Kidney (tissue), 14 donors: Measurements from ENCODE around the gene SLC39A6. TPM values are rescaled to one million over a fixed set of nuclear protein-coding genes. Genes with fewer than 3 reads are reported as not detected.
"Not testable (repeated sequence)": the region's sequence is repeated elsewhere in the genome, so short reads cannot be mapped to it uniquely, and the experiment has no call there.

Source experiments
- DNase-seq, 5 donors: peaks; one replicate each; pipeline ENCODE4 v3.0.0-alpha.2; 2013 to 2020
- FAIRE-seq: peaks from 2 replicates; lab custom pipeline; 2012; peaks lifted over from hg19 to GRCh38; lab: Jason Lieb, UNC
- H3K27ac ChIP-seq, 2 donors: one replicate each; pipeline ENCODE4 v1.7.0; 2013; ENCODE audit warnings: low read depth in 2 of 2, low read length in 2 of 2, inconsistent platforms in 1 of 2
- H3K27me3 ChIP-seq: one replicate; pipeline ENCODE4 v1.7.1; 2013; ENCODE audit warnings: low read length, inconsistent platforms; ENCODE audit not compliant: control insufficient read depth, insufficient read depth
- H3K36me3 ChIP-seq, 3 donors: one replicate each; pipeline versions ENCODE4 v1.7.0 to v1.7.1; 2013; ENCODE audit warnings: low read length in 3 of 3, control low read depth in 1 of 3, inconsistent platforms in 1 of 3; ENCODE audit not compliant: insufficient read depth in 3 of 3, control insufficient read depth in 2 of 3
- H3K4me1 ChIP-seq, 3 donors: one replicate each; pipeline versions ENCODE4 v1.7.0 to v1.7.1; 2013; ENCODE audit warnings: low read length in 3 of 3, inconsistent platforms in 1 of 3, low read depth in 1 of 3; ENCODE audit not compliant: control insufficient read depth in 2 of 3, insufficient read depth in 2 of 3
- H3K4me3 ChIP-seq, 3 donors: one replicate each; pipeline versions ENCODE4 v1.7.0 to v1.8.1; 2013; ENCODE audit warnings: low read length in 3 of 3, control low read depth in 1 of 3, inconsistent platforms in 1 of 3
- H3K9ac ChIP-seq, 3 donors: one replicate each; pipeline versions ENCODE4 v1.7.0 to v1.7.1; 2013; ENCODE audit warnings: low read length in 3 of 3, control low read depth in 1 of 3, inconsistent platforms in 1 of 3
- H3K9me3 ChIP-seq, 3 donors: one replicate each; pipeline versions ENCODE4 v1.7.0 to v1.7.1; 2013; ENCODE audit warnings: low read length in 3 of 3, control low read depth in 1 of 3, inconsistent platforms in 1 of 3; ENCODE audit not compliant: control insufficient read depth in 2 of 3, insufficient read depth in 1 of 3
- intact Hi-C: fragments of 100-400 bp; cut with DNase I; formaldehyde crosslinking; loops from one replicate; pipeline ENCODE4 v1.11.1; 2022
- polyA plus RNA-seq: library from polyadenylated mRNA; stranded (reverse); fragments of 350-450 nt; fragmentation: Illumina TruSeq; extraction: RNeasy Lipid Tissue Mini Kit (QIAGEN cat#74804); gene quantifications from one replicate; pipeline ENCODE4 v1.2.3, GENCODE V29; 2014; ENCODE audit warnings: low read depth, low replicate concordance; ENCODE audit not compliant: insufficient read depth
- total RNA-seq: library from RNA; stranded (reverse); fragmentation: NEBNext Ultra II Directional; extraction: Animal tissue kit (Norgen Biotek cat#: 25700); gene quantifications from one replicate; pipeline ENCODE4 v1.2.1, GENCODE V29; 2021
- TF ChIP-seq, protein P1 (sequence below): IDR thresholded peaks from 3 replicates; pipeline ENCODE4 v1.5.1; 2012; ENCODE audit warnings: mild to moderate bottlenecking, moderate library complexity, borderline replicate concordance; ENCODE audit not compliant: insufficient read depth; ENCODE audit errors: extremely low read depth
- donor health status: control.
- donor health status: control.
- donor health status: control.
- donor health status: control.
- donor health status: control.
- donor health status: DM: yes; HTN: yes; CAD: no.
- donor health status: Normal renal cell carcinoma (clear cell type).

SLC39A6 gene
- total and polyA plus RNA-seq, 2 donors from 2014 or later = 27.3 to 44.7 TPM

- intact Hi-C loops = no loop called here
- TF ChIP-seq, protein P1, sequence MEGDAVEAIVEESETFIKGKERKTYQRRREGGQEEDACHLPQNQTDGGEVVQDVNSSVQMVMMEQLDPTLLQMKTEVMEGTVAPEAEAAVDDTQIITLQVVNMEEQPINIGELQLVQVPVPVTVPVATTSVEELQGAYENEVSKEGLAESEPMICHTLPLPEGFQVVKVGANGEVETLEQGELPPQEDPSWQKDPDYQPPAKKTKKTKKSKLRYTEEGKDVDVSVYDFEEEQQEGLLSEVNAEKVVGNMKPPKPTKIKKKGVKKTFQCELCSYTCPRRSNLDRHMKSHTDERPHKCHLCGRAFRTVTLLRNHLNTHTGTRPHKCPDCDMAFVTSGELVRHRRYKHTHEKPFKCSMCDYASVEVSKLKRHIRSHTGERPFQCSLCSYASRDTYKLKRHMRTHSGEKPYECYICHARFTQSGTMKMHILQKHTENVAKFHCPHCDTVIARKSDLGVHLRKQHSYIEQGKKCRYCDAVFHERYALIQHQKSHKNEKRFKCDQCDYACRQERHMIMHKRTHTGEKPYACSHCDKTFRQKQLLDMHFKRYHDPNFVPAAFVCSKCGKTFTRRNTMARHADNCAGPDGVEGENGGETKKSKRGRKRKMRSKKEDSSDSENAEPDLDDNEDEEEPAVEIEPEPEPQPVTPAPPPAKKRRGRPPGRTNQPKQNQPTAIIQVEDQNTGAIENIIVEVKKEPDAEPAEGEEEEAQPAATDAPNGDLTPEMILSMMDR = no peak
- no peak for DNase-seq
- no peak overlapping the region for H3K4me3 ChIP-seq
- no peaks in the 10 kb centered on the region for H3K9me3 ChIP-seq
- no peaks in the 10 kb centered on the region for H3K27me3 ChIP-seq
- no peak overlapping the region for H3K9ac ChIP-seq
- H3K36me3 ChIP-seq = no peaks in the 10 kb centered on the region
- no peaks in the 10 kb centered on the region for H3K4me1 ChIP-seq
- no peak for FAIRE-seq
- no peak overlapping the region for H3K27ac ChIP-seq
Measured at GRCh38 chr18:36073676-36074075, 55.5 kb downstream of the SLC39A6 start.

GRCh38 chr18:36072406-36072805, 56.7 kb downstream of the SLC39A6 start:
- H3K27me3 ChIP-seq, FAIRE-seq, H3K27ac ChIP-seq, DNase-seq, H3K4me1 ChIP-seq, H3K9me3 ChIP-seq, H3K4me3 ChIP-seq, H3K36me3 ChIP-seq, intact Hi-C loops, H3K9ac ChIP-seq: not testable (repeated sequence)

GRCh38 chr18:36067055-36067957, 61.8 kb downstream of the SLC39A6 start, which contains the start of gene RPRD1A:
TSS of gene RPRD1A (minus strand) at chr18:36067559. CDS start at chr18:36067404, 155 bp downstream.
- intact Hi-C loops = no loop called here
- H3K9me3 ChIP-seq = no peaks in the 10 kb centered on the region
- DNase-seq (peak; percentile 97 to 99 (median 98)), FAIRE-seq (peak; percentile 38)
- TF ChIP-seq, protein P1 = no peak
- H3K27ac ChIP-seq = peak within 1 kb of the TSS; percentile 94
- H3K27me3 ChIP-seq = no peaks in the 10 kb centered on the region
- H3K4me3 ChIP-seq = peak within 1 kb of the TSS; percentile 79 to 95 (median 85)
- no peaks in the 10 kb centered on the region for H3K36me3 ChIP-seq
- H3K9ac ChIP-seq = peak within 1 kb of the TSS; percentile 35 to 96 (median 83)
- peaks cover 0 to 5% (median 2%) of the 10 kb centered on the region in 3 donors for H3K4me1 ChIP-seq

- peak overlapping the region; percentile 79 to 95 (median 85) for H3K4me3 ChIP-seq
- no peak for FAIRE-seq
- no peaks in the 10 kb centered on the region for H3K27me3 ChIP-seq
- DNase-seq = peak in 1 of 5 donors; percentile 49
- TF ChIP-seq, protein P1 = no peak
- H3K36me3 ChIP-seq = no peaks in the 10 kb centered on the region
- intact Hi-C loops = no loop called here
- no peaks in the 10 kb centered on the region for H3K9me3 ChIP-seq
- peaks cover 0 to 5% (median 2%) of the 10 kb centered on the region in 3 donors for H3K4me1 ChIP-seq
- peak overlapping the region; percentile 35 to 96 (median 83) for H3K9ac ChIP-seq
- H3K27ac ChIP-seq = peak overlapping the region; percentile 94
Measured at GRCh38 chr18:36066686-36067054, 62.5 kb downstream of the SLC39A6 start.
